Measurements from ENCODE around the gene FAM209A.
"Not testable (repeated sequence)": the region's sequence is repeated elsewhere in the genome, so short reads cannot be mapped to it uniquely, and the experiment has no call there.

FAM209A gene

DNA sequence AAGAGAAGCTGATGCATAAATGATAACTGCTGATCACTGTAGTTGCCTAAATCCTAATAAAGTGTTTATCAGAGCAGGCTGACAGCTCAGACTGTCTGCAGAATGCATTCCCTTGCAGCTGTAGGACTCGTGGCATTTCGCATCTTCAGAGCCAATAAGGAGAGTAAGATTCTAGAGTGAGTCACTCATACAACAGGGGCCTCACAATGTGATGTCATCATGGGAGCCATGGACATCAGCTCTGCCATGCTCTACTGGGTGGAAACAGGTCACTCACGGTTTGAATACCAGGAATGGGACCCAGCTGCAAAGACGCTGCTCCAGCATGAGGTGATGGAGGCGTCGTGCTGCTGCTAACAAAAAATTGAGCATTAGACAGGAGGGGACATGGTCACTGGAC lies 15.9 kb downstream of the FAM209A start:
- Histone ChIP-seq H3K9ac (ENCODE audit: low read depth, low read length) (no peak overlapping the region), H3K27ac (ENCODE audit: low read depth, low read length) (no peak overlapping the region), H3K9me3 (ENCODE audit: control insufficient read depth, insufficient read depth, low read length) (no peaks in the 10 kb centered on the region), H3K36me3 (ENCODE audit: control insufficient read depth, insufficient read depth, low read length) (no peaks in the 10 kb centered on the region), H3K4me3 (ENCODE audit: low read depth, low read length) (no peak overlapping the region), H3K27me3 (ENCODE audit: control insufficient read depth, insufficient read depth, low read length) (no peaks in the 10 kb centered on the region), H3K4me1 (ENCODE audit: control insufficient read depth, insufficient read depth, low read length) (no peaks in the 10 kb centered on the region)

DNA sequence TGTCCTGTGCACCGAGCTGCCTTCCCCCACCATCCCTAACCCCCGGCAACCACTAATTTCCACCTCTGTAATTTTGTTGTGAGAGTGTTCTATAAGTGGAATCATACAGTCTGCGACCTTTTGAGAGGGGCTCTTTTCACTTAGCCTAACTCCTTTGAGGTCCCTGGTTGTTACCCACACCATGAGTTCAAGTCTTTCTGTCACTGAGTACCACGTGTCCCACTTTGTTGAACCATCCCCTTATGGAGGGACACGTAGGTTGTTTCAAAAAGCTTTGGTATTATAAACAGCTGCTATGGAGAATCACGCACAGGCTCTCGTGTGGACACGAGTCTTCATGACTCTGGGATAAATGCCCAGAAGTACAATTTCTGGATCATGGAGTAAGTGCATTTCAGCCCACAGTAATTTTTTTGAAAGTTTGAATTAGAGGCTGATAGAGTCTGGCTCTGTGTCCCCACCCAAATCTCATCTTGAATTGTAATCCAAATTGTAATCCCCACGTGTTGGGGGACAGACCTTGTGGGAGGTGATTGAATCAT lies 18.0 kb downstream of the FAM209A start:
- Histone ChIP-seq H3K27ac (ENCODE audit: low read depth, low read length) (no peak overlapping the region), H3K9ac (ENCODE audit: low read depth, low read length) (no peak overlapping the region), H3K4me1 (ENCODE audit: control insufficient read depth, insufficient read depth, low read length) (no peaks in the 10 kb centered on the region), H3K4me3 (ENCODE audit: low read depth, low read length) (no peak overlapping the region), H3K36me3 (ENCODE audit: control insufficient read depth, insufficient read depth, low read length) (no peaks in the 10 kb centered on the region), H3K9me3 (ENCODE audit: control insufficient read depth, insufficient read depth, low read length) (no peaks in the 10 kb centered on the region), H3K27me3 (ENCODE audit: control insufficient read depth, insufficient read depth, low read length) (no peaks in the 10 kb centered on the region)

- no peaks in the 10 kb centered on the region for H3K9me3 ChIP-seq (ENCODE audit: control insufficient read depth, insufficient read depth, low read length)
- H3K4me1 ChIP-seq (ENCODE audit: control insufficient read depth, insufficient read depth, low read length) = no peaks in the 10 kb centered on the region
- no peaks in the 10 kb centered on the region for H3K36me3 ChIP-seq (ENCODE audit: control insufficient read depth, insufficient read depth, low read length)
- H3K27ac ChIP-seq (ENCODE audit: low read depth, low read length) = no peak overlapping the region
- H3K4me3 ChIP-seq (ENCODE audit: low read depth, low read length) = no peak overlapping the region
- H3K27me3 ChIP-seq (ENCODE audit: control insufficient read depth, insufficient read depth, low read length) = no peaks in the 10 kb centered on the region
- H3K9ac ChIP-seq (ENCODE audit: low read depth, low read length) = no peak overlapping the region
These were observed 27.0 kb downstream of the FAM209A start for GRCh38 chr20:56551571-56551970.

DNA sequence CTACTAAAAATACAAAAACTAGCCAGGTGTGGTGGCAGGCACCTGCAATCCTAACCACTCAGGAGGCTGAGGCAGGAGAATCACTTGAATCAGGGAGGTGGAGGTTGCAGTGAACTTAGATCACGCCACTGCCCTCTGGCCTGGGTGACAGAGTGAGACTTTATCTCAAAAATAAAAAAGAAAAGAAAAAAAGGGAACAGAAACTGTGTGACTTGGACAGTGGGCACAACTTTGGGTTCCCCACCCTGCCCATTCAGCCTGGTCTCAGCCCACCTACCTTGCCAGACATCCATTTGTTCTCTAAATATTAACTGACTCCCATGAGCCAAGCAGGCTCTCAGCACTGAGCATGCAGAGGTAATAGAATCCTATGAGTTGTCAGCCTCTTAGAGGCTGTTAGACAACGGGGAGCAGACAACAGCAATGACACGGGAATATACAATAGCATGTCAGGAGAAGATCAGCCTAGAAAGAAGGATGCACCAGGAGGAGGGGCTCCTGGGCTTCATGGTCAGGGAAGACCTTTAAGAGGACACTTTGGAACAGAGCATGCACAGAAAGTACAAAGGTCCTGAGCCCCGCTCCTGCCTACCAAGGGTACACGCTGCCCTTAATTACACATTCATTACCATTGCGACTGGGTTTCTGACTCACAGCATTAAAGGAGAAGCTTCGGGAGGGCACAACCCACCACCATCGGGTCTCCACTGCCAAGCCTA lies 28.5 kb downstream of the FAM209A start:
- Histone ChIP-seq H3K27me3 (ENCODE audit: control insufficient read depth, insufficient read depth, low read length) (no peaks in the 10 kb centered on the region), H3K4me3 (ENCODE audit: low read depth, low read length) (no peak overlapping the region), H3K9ac (ENCODE audit: low read depth, low read length) (no peak overlapping the region), H3K36me3 (ENCODE audit: control insufficient read depth, insufficient read depth, low read length) (no peaks in the 10 kb centered on the region), H3K9me3 (ENCODE audit: control insufficient read depth, insufficient read depth, low read length) (no peaks in the 10 kb centered on the region), H3K4me1 (ENCODE audit: control insufficient read depth, insufficient read depth, low read length) (no peaks in the 10 kb centered on the region), H3K27ac (ENCODE audit: low read depth, low read length) (no peak overlapping the region)

GRCh38 chr20:56554869-56555268 lies 30.3 kb downstream of the FAM209A start:
- no peaks in the 10 kb centered on the region for H3K9me3 ChIP-seq (ENCODE audit: control insufficient read depth, insufficient read depth, low read length)
- H3K27me3 ChIP-seq (ENCODE audit: control insufficient read depth, insufficient read depth, low read length) = no peaks in the 10 kb centered on the region
- no peak overlapping the region for H3K9ac ChIP-seq (ENCODE audit: low read depth, low read length)
- peak overlapping the region; percentile 31 for H3K27ac ChIP-seq (ENCODE audit: low read depth, low read length)
- no peak overlapping the region for H3K4me3 ChIP-seq (ENCODE audit: low read depth, low read length)
- no peaks in the 10 kb centered on the region for H3K36me3 ChIP-seq (ENCODE audit: control insufficient read depth, insufficient read depth, low read length)
- no peaks in the 10 kb centered on the region for H3K4me1 ChIP-seq (ENCODE audit: control insufficient read depth, insufficient read depth, low read length)

DNA sequence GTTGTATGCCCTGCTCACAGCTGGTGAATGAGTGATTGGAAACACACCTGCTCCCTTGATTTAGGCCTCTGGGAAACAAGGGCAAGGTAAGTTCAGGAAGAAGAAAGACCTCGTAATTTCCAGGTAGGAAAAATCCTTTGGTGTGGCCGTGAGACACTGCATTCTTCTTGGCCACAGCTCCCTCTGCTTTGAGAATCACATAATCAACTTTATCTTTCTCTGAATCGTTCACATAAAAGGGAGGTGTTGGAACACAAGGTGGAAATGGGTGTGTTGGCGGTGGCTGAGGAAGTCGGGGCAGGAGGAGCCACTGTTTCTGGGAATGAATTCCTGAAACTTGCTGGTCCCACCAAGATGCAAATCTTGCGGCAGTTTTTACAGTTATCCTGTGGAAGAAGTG lies 34.4 kb downstream of the FAM209A start:
- no peak overlapping the region for H3K4me3 ChIP-seq (ENCODE audit: low read depth, low read length)
- no peaks in the 10 kb centered on the region for H3K36me3 ChIP-seq (ENCODE audit: control insufficient read depth, insufficient read depth, low read length)
- no peaks in the 10 kb centered on the region for H3K4me1 ChIP-seq (ENCODE audit: control insufficient read depth, insufficient read depth, low read length)
- H3K9ac ChIP-seq (ENCODE audit: low read depth, low read length) = no peak overlapping the region
- no peaks in the 10 kb centered on the region for H3K27me3 ChIP-seq (ENCODE audit: control insufficient read depth, insufficient read depth, low read length)
- no peak overlapping the region for H3K27ac ChIP-seq (ENCODE audit: low read depth, low read length)
- H3K9me3 ChIP-seq (ENCODE audit: control insufficient read depth, insufficient read depth, low read length) = no peaks in the 10 kb centered on the region

- not testable (repeated sequence) for H3K36me3 ChIP-seq (ENCODE audit: control insufficient read depth, insufficient read depth, low read length); H3K4me1 ChIP-seq (ENCODE audit: control insufficient read depth, insufficient read depth, low read length); H3K9me3 ChIP-seq (ENCODE audit: control insufficient read depth, insufficient read depth, low read length); H3K27me3 ChIP-seq (ENCODE audit: control insufficient read depth, insufficient read depth, low read length); H3K9ac ChIP-seq (ENCODE audit: low read depth, low read length); H3K4me3 ChIP-seq (ENCODE audit: low read depth, low read length); H3K27ac ChIP-seq (ENCODE audit: low read depth, low read length)
These were observed 40.0 kb downstream of the FAM209A start for GRCh38 chr20:56564526-56564925.

GRCh38 chr20:56565511-56565910 lies 41.0 kb downstream of the FAM209A start:
- no peaks in the 10 kb centered on the region for H3K27me3 ChIP-seq (ENCODE audit: control insufficient read depth, insufficient read depth, low read length)
- H3K4me1 ChIP-seq (ENCODE audit: control insufficient read depth, insufficient read depth, low read length) = no peaks in the 10 kb centered on the region
- H3K9ac ChIP-seq (ENCODE audit: low read depth, low read length) = no peak overlapping the region
- H3K9me3 ChIP-seq (ENCODE audit: control insufficient read depth, insufficient read depth, low read length) = no peaks in the 10 kb centered on the region
- H3K36me3 ChIP-seq (ENCODE audit: control insufficient read depth, insufficient read depth, low read length) = no peaks in the 10 kb centered on the region
- H3K27ac ChIP-seq (ENCODE audit: low read depth, low read length) = no peak overlapping the region
- H3K4me3 ChIP-seq (ENCODE audit: low read depth, low read length) = no peak overlapping the region

GRCh38 chr20:56566621-56567020 lies 42.1 kb downstream of the FAM209A start:
- H3K9me3 ChIP-seq (ENCODE audit: control insufficient read depth, insufficient read depth, low read length) = no peaks in the 10 kb centered on the region
- no peak overlapping the region for H3K27ac ChIP-seq (ENCODE audit: low read depth, low read length)
- no peak overlapping the region for H3K4me3 ChIP-seq (ENCODE audit: low read depth, low read length)
- H3K36me3 ChIP-seq (ENCODE audit: control insufficient read depth, insufficient read depth, low read length) = no peaks in the 10 kb centered on the region
- no peak overlapping the region for H3K9ac ChIP-seq (ENCODE audit: low read depth, low read length)
- no peaks in the 10 kb centered on the region for H3K4me1 ChIP-seq (ENCODE audit: control insufficient read depth, insufficient read depth, low read length)
- no peaks in the 10 kb centered on the region for H3K27me3 ChIP-seq (ENCODE audit: control insufficient read depth, insufficient read depth, low read length)

- Histone ChIP-seq H3K4me1 (ENCODE audit: control insufficient read depth, insufficient read depth, low read length) (no peaks in the 10 kb centered on the region), H3K27ac (ENCODE audit: low read depth, low read length) (no peak overlapping the region), H3K4me3 (ENCODE audit: low read depth, low read length) (no peak overlapping the region), H3K36me3 (ENCODE audit: control insufficient read depth, insufficient read depth, low read length) (no peaks in the 10 kb centered on the region), H3K9ac (ENCODE audit: low read depth, low read length) (no peak overlapping the region), H3K9me3 (ENCODE audit: control insufficient read depth, insufficient read depth, low read length) (no peaks in the 10 kb centered on the region), H3K27me3 (ENCODE audit: control insufficient read depth, insufficient read depth, low read length) (no peaks in the 10 kb centered on the region)
These were observed 46.3 kb downstream of the FAM209A start for GRCh38 chr20:56570832-56571231.

DNA sequence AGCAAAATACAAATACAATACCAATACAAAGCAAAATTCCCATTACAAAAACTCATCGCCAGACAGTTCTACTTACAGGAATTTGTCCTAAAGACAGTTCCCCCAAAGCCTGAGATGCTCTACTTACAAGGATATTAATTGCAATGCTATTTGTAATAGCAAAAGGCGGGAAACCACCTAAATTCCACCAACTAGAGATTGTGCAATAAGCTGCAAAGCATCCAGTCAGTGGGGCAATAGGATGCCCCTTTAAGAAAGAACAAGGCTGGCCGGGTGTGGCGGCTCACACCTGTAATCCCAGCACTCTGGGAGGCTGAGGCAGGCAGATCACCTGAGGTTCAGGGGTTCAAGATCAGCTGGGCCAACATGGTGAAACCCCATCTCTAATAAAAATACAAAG lies 47.6 kb downstream of the FAM209A start:
- no peaks in the 10 kb centered on the region for H3K4me1 ChIP-seq (ENCODE audit: control insufficient read depth, insufficient read depth, low read length)

More for the DNA sequence above, 47.6 kb downstream of the FAM209A start:
- Histone ChIP-seq H3K9ac (ENCODE audit: low read depth, low read length) (no peak overlapping the region), H3K4me3 (ENCODE audit: low read depth, low read length) (no peak overlapping the region), H3K36me3 (ENCODE audit: control insufficient read depth, insufficient read depth, low read length) (no peaks in the 10 kb centered on the region), H3K27ac (ENCODE audit: low read depth, low read length) (no peak overlapping the region), H3K9me3 (ENCODE audit: control insufficient read depth, insufficient read depth, low read length) (no peaks in the 10 kb centered on the region), H3K27me3 (ENCODE audit: control insufficient read depth, insufficient read depth, low read length) (no peaks in the 10 kb centered on the region)

Measured in HUES48 (cell line).